Measurements from ENCODE around the gene C21orf58. TPM values are rescaled to one million over a fixed set of nuclear protein-coding genes. Genes with fewer than 3 reads are reported as not detected.

C21orf58 gene
- total RNA-seq, 1 experiment from 2014 or later, result 15.3 TPM

DNA sequence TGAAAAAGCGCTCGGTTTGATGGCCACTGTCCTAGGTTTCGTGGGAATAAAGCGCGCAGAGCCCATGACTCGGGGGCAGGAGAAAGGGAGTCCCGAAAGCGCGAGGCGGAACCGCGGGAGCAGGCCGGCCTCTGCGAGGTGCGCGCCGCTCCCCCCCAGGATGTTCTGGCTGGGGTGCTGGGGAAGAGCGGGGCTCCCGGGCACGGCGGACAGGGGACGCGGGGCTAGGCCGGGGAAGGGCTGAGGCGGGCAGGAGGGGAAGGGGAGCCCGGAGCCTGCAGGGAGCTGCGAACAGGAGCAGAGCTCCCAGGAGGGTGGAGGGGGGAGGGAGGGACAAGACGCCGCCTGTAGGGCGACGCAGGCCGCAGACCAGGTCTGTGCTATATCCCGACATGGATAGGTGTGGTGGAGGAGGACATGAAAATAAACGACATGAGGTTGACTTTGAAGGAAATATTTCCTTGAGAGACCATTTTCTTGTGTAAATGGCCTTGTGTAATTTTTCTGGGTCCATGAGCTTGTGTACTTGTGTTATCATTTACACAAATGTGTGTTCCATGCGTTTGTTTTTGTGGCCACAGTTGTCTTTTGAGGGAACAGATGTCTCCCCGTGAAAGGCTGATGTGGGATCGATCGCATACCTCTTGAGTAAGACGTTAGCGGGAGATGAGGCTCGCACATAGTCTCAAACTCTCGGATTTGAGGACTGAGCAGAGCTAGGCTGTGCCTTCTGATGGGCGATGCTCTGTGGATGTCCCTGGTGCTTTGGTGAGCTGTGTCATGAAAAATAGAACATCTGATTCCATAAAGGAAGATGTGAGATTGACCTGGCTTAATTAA lies 1.6 kb upstream of the C21orf58 start:
- intact Hi-C loops (cut with micrococcal nuclease), result loop anchor here (10.0 kb wide), 1 partner anchor 60 kb away; no protein-coding TSS in a partner anchor
- Histone ChIP-seq H3K9ac (ENCODE audit: low read length) (peak overlapping the region; percentile 93), H3K79me2 (ENCODE audit: low read length) (peaks cover 87% of the 10 kb centered on the region), H3K27ac (ENCODE audit: low read length) (peak overlapping the region; percentile 85), H3K4me3 (ENCODE audit: low read length) (peak overlapping the region; percentile 97), H3K9me3 (ENCODE audit: low read length) (no peaks in the 10 kb centered on the region), H4K20me1 (ENCODE audit: low read length) (peaks cover 26% of the 10 kb centered on the region), H3K4me2 (ENCODE audit: low read length) (peak overlapping the region; percentile 97), H3K27me3 (ENCODE audit: low read length) (no peaks in the 10 kb centered on the region), H3K9me2 (replicated peaks; ENCODE audit: low read length) (no peaks in the 10 kb centered on the region), H3K36me3 (ENCODE audit: low read depth, low read length) (peaks cover 30% of the 10 kb centered on the region), H3K4me1 (ENCODE audit: insufficient read depth, low read length) (peaks cover 28% of the 10 kb centered on the region), H2AFZ (ENCODE audit: low read length) (peak overlapping the region; percentile 75), H3F3A (ENCODE audit: low read length, unreplicated experiment) (no peaks in the 10 kb centered on the region)
- POLR2A ChIA-PET (ENCODE audit: unreplicated experiment), result no interaction called here
- ATAC-seq, result peak; percentile 51
- DNase-seq, result peak; percentile 66
- no TSS peak for BruUV-seq (replicated peaks)
- CTCF ChIA-PET, result interaction anchor here (0.6 to 1.3 kb wide), 6 partner anchors 14 to 342 kb away, joined by 3 to 5 read pairs (median 3); partner anchors contain the start of genes MCM3AP and YBEY
- TF ChIP-seq, protein P1, sequence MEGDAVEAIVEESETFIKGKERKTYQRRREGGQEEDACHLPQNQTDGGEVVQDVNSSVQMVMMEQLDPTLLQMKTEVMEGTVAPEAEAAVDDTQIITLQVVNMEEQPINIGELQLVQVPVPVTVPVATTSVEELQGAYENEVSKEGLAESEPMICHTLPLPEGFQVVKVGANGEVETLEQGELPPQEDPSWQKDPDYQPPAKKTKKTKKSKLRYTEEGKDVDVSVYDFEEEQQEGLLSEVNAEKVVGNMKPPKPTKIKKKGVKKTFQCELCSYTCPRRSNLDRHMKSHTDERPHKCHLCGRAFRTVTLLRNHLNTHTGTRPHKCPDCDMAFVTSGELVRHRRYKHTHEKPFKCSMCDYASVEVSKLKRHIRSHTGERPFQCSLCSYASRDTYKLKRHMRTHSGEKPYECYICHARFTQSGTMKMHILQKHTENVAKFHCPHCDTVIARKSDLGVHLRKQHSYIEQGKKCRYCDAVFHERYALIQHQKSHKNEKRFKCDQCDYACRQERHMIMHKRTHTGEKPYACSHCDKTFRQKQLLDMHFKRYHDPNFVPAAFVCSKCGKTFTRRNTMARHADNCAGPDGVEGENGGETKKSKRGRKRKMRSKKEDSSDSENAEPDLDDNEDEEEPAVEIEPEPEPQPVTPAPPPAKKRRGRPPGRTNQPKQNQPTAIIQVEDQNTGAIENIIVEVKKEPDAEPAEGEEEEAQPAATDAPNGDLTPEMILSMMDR (conservative IDR thresholded peaks at IDR 0.05; ENCODE audit: low read depth, low read length), result peak; percentile 30; the same call in 1 of the 2 replicates
- no peak for TF ChIP-seq EZH2 (IDR thresholded peaks at IDR 0.05; ENCODE audit: low read length, unreplicated experiment)

DNA sequence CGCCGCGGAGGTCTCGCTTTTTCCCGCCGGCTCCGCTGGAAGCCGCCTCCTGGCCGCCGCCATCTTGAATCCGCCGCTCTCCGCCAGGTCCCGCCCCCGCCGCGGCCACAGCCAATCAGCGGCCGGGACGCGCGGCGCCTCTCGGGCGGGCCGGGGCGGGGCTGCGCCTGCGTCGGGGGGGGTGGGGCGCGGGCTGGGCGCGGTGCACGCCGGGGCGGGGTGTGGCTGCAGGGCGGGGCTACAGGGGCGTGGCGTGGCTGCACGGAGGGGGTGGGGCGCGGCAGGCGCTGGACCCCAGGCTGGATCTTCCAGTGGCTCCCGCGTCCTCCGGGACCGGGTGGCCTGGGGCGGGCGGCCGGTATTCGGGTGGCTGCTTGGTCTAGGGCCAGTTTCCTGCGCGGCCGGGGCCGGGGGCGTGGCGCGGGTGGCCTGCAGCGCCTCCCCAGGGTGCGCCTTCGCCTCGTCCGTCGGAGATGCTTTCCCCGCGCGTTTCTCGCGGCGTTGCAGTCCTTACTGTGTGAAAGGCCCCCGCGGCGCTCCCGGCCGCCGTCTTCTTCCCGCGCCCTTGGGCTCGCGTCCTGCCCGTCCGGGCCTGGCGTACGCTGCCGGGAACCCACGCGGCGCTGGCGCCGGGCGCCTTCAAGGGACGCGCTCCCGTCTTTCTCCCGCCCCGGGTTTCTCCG lies 861 bp upstream of the C21orf58 start:
- DNase-seq, result peak; percentile 89
- intact Hi-C loops (cut with micrococcal nuclease), result loop anchor here (5.0 to 10.0 kb wide), 3 partner anchors 60 to 182 kb away; partner anchors contain the start of gene LSS
- no TSS peak for BruUV-seq (replicated peaks)
- no peaks in the 10 kb centered on the region for H3K9me2 ChIP-seq (replicated peaks; ENCODE audit: low read length)
- no peaks in the 10 kb centered on the region for H3F3A ChIP-seq (ENCODE audit: low read length, unreplicated experiment)
- peak; percentile 62 for ATAC-seq
- H3K27ac ChIP-seq (ENCODE audit: low read length), result peak overlapping the region; percentile 98
- peaks cover 26% of the 10 kb centered on the region for H4K20me1 ChIP-seq (ENCODE audit: low read length)
- H3K9ac ChIP-seq (ENCODE audit: low read length), result peak overlapping the region; percentile 93
- H3K4me2 ChIP-seq (ENCODE audit: low read length), result peak overlapping the region; percentile 97
- H3K79me2 ChIP-seq (ENCODE audit: low read length), result peaks cover 83% of the 10 kb centered on the region
- ChIA-PET POLR2A (ENCODE audit: unreplicated experiment) (no interaction called here), CTCF (interaction anchor here (0.6 kb wide), 3 partner anchors 60 to 341 kb away, joined by 3 to 5 read pairs (median 4); no protein-coding TSS in a partner anchor)
- no peaks in the 10 kb centered on the region for H3K9me3 ChIP-seq (ENCODE audit: low read length)
- peaks cover 28% of the 10 kb centered on the region for H3K4me1 ChIP-seq (ENCODE audit: insufficient read depth, low read length)
- H2AFZ ChIP-seq (ENCODE audit: low read length), result peak overlapping the region; percentile 87
- peak overlapping the region; percentile 97 for H3K4me3 ChIP-seq (ENCODE audit: low read length)
- TF ChIP-seq EZH2 (IDR thresholded peaks at IDR 0.05; ENCODE audit: low read length, unreplicated experiment), result no peak
- TF ChIP-seq, protein P1 (conservative IDR thresholded peaks at IDR 0.05; ENCODE audit: low read depth, low read length), result no peak
- TF ChIP-seq EZH2phosphoT487 (IDR thresholded peaks at IDR 0.05; ENCODE audit: borderline replicate concordance, low read length), result no peak
- no peaks in the 10 kb centered on the region for H3K27me3 ChIP-seq (ENCODE audit: low read length)
- H3K36me3 ChIP-seq (ENCODE audit: low read depth, low read length), result peaks cover 23% of the 10 kb centered on the region
